Measurements from ENCODE around the gene TRIM7. TPM values are rescaled to one million over a fixed set of nuclear protein-coding genes. Genes with fewer than 3 reads are reported as not detected.
"Not testable (repeated sequence)": the region's sequence is repeated elsewhere in the genome, so short reads cannot be mapped to it uniquely, and the experiment has no call there.

Gene TRIM7
- total RNA-seq, 3 donors from 2014 or later (not counting 1 experiment from before 2014, with no cell fraction given), result 0.73 to 1.2 TPM; not detected in 1

DNA sequence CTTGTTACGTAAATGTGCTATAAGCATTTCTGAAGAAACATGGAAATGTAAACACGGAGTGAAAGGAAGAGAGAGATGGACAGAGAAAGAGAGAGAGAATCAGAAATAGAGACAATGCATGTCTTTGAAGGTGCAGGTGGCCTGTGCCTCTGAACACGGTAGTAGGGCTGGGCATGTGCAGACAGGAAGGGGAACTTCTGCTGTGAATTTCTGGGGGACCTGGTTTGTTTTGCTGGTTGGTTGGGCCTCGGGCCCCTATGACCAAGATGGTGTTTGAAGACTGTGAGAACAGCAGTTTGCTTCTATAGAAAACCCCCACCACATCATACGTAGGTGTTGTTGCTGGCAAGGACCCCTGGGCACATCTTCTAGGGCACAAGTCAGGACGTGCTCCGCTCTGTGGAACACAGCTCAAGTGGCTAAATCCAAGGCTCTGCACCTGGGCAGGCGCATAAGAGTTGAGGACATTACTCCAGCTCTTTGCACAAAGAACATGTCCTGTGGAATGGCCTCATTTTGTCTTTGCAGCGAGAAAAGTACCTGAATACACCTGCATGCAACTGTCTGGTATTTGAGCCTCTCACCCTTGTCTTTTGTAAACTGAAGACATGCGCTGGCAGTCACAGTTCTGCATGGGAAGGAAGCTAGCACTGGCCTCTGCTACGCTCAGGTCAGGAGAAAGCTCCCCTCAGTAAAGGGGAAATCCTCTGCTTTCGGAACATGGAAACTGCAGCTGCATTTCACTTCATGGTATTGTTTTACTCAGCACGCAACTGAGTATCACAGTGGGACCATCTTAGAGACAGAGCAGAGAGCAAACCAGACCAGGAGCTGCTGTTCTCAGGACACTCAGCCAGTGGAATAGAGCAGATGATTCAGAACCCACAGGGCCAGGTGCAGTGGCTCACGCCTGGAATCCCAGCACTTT lies 54.9 kb downstream of the TRIM7 start:
- no peaks in the 10 kb centered on the region for H3K9me3 ChIP-seq (ENCODE audit: control insufficient read depth, insufficient read depth, low read length)
- no peaks in the 10 kb centered on the region for H3K4me1 ChIP-seq (ENCODE audit: control insufficient read depth, insufficient read depth, low read length)
- Mint-ChIP-seq H3K27ac (no peak overlapping the region), H3K36me3 (no peaks in the 10 kb centered on the region), H3K4me1 (peaks cover 0 to 3% of the 10 kb centered on the region in 2 donors), H3K27me3 (ENCODE audit: low read depth in 2 of 2) (peaks cover 42 to 46% of the 10 kb centered on the region in 2 donors), H3K4me3 (no peak overlapping the region), H3K9me3 (no peaks in the 10 kb centered on the region)
- H3K36me3 ChIP-seq (ENCODE audit: control insufficient read depth, insufficient read depth, low read length), result no peaks in the 10 kb centered on the region
- 81% methylated on average over 13 of the region's 14 CpGs for WGBS (ENCODE audit: insufficient coverage)
- no peak overlapping the region for H3K27ac ChIP-seq (ENCODE audit: low read length)
- intact Hi-C loops (cut with micrococcal nuclease), result no loop called here
- no peak for ATAC-seq
- DNase-seq, result no peak
- TF ChIP-seq, protein P1, sequence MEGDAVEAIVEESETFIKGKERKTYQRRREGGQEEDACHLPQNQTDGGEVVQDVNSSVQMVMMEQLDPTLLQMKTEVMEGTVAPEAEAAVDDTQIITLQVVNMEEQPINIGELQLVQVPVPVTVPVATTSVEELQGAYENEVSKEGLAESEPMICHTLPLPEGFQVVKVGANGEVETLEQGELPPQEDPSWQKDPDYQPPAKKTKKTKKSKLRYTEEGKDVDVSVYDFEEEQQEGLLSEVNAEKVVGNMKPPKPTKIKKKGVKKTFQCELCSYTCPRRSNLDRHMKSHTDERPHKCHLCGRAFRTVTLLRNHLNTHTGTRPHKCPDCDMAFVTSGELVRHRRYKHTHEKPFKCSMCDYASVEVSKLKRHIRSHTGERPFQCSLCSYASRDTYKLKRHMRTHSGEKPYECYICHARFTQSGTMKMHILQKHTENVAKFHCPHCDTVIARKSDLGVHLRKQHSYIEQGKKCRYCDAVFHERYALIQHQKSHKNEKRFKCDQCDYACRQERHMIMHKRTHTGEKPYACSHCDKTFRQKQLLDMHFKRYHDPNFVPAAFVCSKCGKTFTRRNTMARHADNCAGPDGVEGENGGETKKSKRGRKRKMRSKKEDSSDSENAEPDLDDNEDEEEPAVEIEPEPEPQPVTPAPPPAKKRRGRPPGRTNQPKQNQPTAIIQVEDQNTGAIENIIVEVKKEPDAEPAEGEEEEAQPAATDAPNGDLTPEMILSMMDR (IDR thresholded peaks at IDR 0.05), result no peak
- H3K4me3 ChIP-seq (ENCODE audit: low read length), result no peak overlapping the region
- H3K27me3 ChIP-seq (ENCODE audit: control insufficient read depth, insufficient read depth, low read length), result no peaks in the 10 kb centered on the region

DNA sequence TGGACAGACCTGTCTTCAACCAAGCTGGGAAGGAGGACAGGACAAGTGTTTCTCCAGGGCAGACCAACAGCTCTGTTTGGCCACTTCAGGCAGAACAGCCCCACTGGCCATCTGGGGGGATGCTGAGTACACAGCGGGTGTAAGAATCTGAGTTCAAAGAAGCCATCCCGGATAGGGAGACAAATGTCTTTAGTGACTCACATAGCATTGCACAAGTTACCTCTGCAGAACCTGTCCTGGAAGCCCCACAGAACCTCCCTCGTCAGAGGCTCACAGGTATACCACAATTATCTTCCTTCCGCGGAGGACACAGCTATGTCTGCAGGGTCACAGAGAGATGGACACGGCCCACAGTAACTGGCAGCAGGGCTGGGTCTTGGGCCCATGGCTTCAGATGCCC lies 55.6 kb downstream of the TRIM7 start:
- Histone ChIP-seq H3K36me3 (ENCODE audit: control insufficient read depth, insufficient read depth, low read length) (no peaks in the 10 kb centered on the region), H3K9me3 (ENCODE audit: control insufficient read depth, insufficient read depth, low read length) (no peaks in the 10 kb centered on the region), H3K4me1 (ENCODE audit: control insufficient read depth, insufficient read depth, low read length) (no peaks in the 10 kb centered on the region), H3K4me3 (ENCODE audit: low read length) (no peak overlapping the region), H3K27me3 (ENCODE audit: control insufficient read depth, insufficient read depth, low read length) (no peaks in the 10 kb centered on the region), H3K27ac (ENCODE audit: low read length) (no peak overlapping the region)
- no peaks in the 10 kb centered on the region for H3K36me3 Mint-ChIP-seq
- no peaks in the 10 kb centered on the region for H3K4me1 Mint-ChIP-seq
- no peak for DNase-seq
- intact Hi-C loops (cut with micrococcal nuclease), result no loop called here
- H3K27ac Mint-ChIP-seq, result no peak overlapping the region
- H3K27me3 Mint-ChIP-seq (ENCODE audit: low read depth in 2 of 2), result peaks cover 40 to 46% of the 10 kb centered on the region in 2 donors
- 87% methylated on average over 6 of the region's 6 CpGs for WGBS (ENCODE audit: insufficient coverage)
- no peak overlapping the region for H3K4me3 Mint-ChIP-seq
- TF ChIP-seq, protein P1 (IDR thresholded peaks at IDR 0.05), result no peak
- no peaks in the 10 kb centered on the region for H3K9me3 Mint-ChIP-seq
- no peak for ATAC-seq

DNA sequence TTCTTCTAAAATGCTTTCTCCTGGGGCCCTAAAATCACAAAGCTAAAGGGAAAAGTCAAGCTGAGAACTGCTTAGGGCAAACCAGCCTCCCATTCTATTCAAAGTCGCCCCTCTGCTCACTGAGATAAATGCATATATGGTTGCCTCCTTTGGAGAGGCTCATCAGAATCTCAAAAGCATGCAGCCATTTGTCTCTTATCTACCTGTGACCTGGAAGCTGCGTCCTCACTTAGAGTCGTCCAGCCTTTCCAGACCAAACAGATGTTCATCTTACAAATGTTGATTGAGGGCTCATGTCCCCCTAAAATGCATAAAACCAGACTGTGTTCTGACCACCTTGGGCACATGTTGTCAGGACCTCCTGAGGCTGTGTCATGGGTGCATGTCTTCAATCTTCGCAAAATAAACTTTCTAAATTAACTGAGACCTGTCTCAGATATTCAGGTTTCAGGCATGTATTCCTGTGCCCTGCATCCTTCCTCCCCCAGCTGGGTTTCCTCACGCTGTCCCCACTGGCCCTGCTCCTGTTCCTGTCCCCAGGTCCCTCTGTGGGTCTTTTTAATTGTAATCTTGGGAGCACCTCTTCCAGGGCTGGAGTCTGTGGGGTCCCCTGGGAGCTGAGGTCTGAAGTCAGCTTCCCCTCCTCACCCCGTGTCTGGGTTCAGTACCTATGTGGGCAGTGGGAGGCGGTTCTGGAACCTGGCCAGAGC lies 57.9 kb downstream of the TRIM7 start, which contains the start of gene OR2V2:
Gene OR2V2, plus strand, starts transcription at position 660 of the 710 bp plus-strand sequence. CDS start 7,357 bp downstream, outside the sequence.
- H3K4me1 ChIP-seq (ENCODE audit: control insufficient read depth, insufficient read depth, low read length); H3K4me1 Mint-ChIP-seq; H3K36me3 Mint-ChIP-seq; H3K4me3 ChIP-seq (ENCODE audit: low read length); H3K27ac Mint-ChIP-seq; H3K9me3 ChIP-seq (ENCODE audit: control insufficient read depth, insufficient read depth, low read length); H3K36me3 ChIP-seq (ENCODE audit: control insufficient read depth, insufficient read depth, low read length); H3K9me3 Mint-ChIP-seq; H3K4me3 Mint-ChIP-seq; intact Hi-C loops (cut with micrococcal nuclease); ATAC-seq; DNase-seq; H3K27ac ChIP-seq (ENCODE audit: low read length); H3K27me3 ChIP-seq (ENCODE audit: control insufficient read depth, insufficient read depth, low read length): not testable (repeated sequence)
- H3K27me3 Mint-ChIP-seq (ENCODE audit: low read depth in 2 of 2), result peaks cover 38 to 65% of the 10 kb centered on the region in 2 donors
- WGBS (ENCODE audit: insufficient coverage), result 50% methylated on average over 5 of the region's 7 CpGs

DNA sequence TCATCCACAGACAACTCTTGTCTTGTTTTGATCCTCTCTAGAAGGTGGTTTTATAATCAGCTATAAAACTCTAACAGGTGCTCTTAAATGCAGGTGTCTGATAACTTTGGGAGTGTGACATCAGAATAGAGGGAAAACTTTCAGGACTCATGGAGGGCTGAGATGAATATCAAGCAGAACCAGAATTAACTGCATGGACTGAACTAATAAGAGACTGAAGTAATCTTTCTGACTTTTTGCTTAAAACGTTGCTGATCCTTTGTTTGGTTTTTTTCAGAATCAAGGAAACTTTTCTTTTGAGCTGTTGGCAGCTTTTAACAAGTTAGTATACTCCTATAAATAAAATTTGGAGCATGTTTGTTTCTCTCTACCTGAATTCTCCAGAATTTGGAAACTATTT lies 59.9 kb downstream of the TRIM7 start:
- intact Hi-C loops (cut with micrococcal nuclease), result no loop called here
- Mint-ChIP-seq H3K27me3 (ENCODE audit: low read depth in 2 of 2) (peaks cover 34 to 73% of the 10 kb centered on the region in 2 donors), H3K4me1 (no peaks in the 10 kb centered on the region), H3K9me3 (peaks cover 0 to 2% of the 10 kb centered on the region in 2 donors), H3K4me3 (no peak overlapping the region), H3K36me3 (no peaks in the 10 kb centered on the region), H3K27ac (no peak overlapping the region)
- Histone ChIP-seq H3K27ac (ENCODE audit: low read length) (no peak overlapping the region), H3K27me3 (ENCODE audit: control insufficient read depth, insufficient read depth, low read length) (no peaks in the 10 kb centered on the region), H3K4me1 (ENCODE audit: control insufficient read depth, insufficient read depth, low read length) (no peaks in the 10 kb centered on the region), H3K36me3 (ENCODE audit: control insufficient read depth, insufficient read depth, low read length) (no peaks in the 10 kb centered on the region), H3K4me3 (ENCODE audit: low read length) (no peak overlapping the region), H3K9me3 (ENCODE audit: control insufficient read depth, insufficient read depth, low read length) (no peaks in the 10 kb centered on the region)
- WGBS (ENCODE audit: insufficient coverage), result 57% methylated on average over 1 of the region's 1 CpG
- DNase-seq (no peak), ATAC-seq (no peak)
- TF ChIP-seq, protein P1 (IDR thresholded peaks at IDR 0.05), result no peak
